Thoracic aorta (tissue), 2 donors: ENCODE data around the gene CRAMP1. TPM values are rescaled to one million over a fixed set of nuclear protein-coding genes. Genes with fewer than 3 reads are reported as not detected.

Experiments used
- ATAC-seq: fragments of 150-250 bp; one replicate; pipeline ENCODE4 v1.8.0; 2017; ENCODE audit warnings: low read depth; ENCODE audit not compliant: insufficient number of reproducible peaks, low FRiP score
- DNase-seq: peaks from one replicate; pipeline ENCODE4 v3.0.0-alpha.2; 2020; ENCODE audit warnings: low spot score
- H3K27ac ChIP-seq, 2 donors: fragments of 200-600 bp; sonication (generic); 1 replicate in 1 of 2; 2 replicates in 1 of 2; pipeline ENCODE4 v1.5.1; 2016; ENCODE audit warnings: mild to moderate bottlenecking in 2 of 2, moderate library complexity in 2 of 2
- H3K27me3 ChIP-seq: fragments of 200-600 bp; sonication (generic); replicated peaks from 2 replicates; pipeline ENCODE4 v1.6.0; 2016; ENCODE audit warnings: mild to moderate bottlenecking; ENCODE audit not compliant: insufficient read depth
- H3K36me3 ChIP-seq: fragments of 200-600 bp; sonication (generic); one replicate; pipeline ENCODE4 v1.5.1; 2016
- H3K4me1 ChIP-seq, 2 donors: fragments of 200-600 bp; sonication (generic); 1 replicate in 1 of 2; 2 replicates in 1 of 2; pipeline versions ENCODE4 v1.5.1 to v1.6.0; 2016; ENCODE audit warnings: low read depth in 2 of 2, mild to moderate bottlenecking in 1 of 2; ENCODE audit not compliant: control insufficient read depth in 1 of 2
- H3K4me3 ChIP-seq: fragments of 200-600 bp; sonication (generic); 2 replicates; pipeline ENCODE4 v1.5.1; 2016; ENCODE audit warnings: mild to moderate bottlenecking
- H3K9me3 ChIP-seq: fragments of 200-600 bp; sonication (generic); 2 replicates; pipeline ENCODE4 v1.5.1; 2016
- CTCF ChIP-seq: fragments of 200-600 bp; sonication (generic); IDR thresholded peaks from one replicate; pipeline ENCODE4 v1.5.1; 2019; ENCODE audit warnings: antibody characterized with exemption
- total RNA-seq, 2 donors: library from RNA; depleted of rRNA; stranded (reverse); fragments of >200 nt; gene quantifications; one replicate each; pipeline versions ENCODE4 v1.1.0 to v1.2.3, GENCODE V29; 2016

CRAMP1 gene
- total RNA-seq, 2 donors from 2014 or later, result 15.0 to 21.4 TPM

GRCh38 chr16:1637526-1637925, 25.4 kb downstream of the CRAMP1 start:
- no peak for ATAC-seq
- Histone ChIP-seq H3K4me1 (no peaks in the 10 kb centered on the region), H3K27ac (no peak overlapping the region), H3K27me3 (no peaks in the 10 kb centered on the region), H3K4me3 (no peak overlapping the region), H3K9me3 (no peaks in the 10 kb centered on the region), H3K36me3 (peaks cover 56% of the 10 kb centered on the region)
- DNase-seq, result no peak
- no peak for TF ChIP-seq CTCF

- H3K27me3 ChIP-seq, result no peaks in the 10 kb centered on the region
- H3K4me3 ChIP-seq, result no peak overlapping the region
- ATAC-seq, result no peak
- no peaks in the 10 kb centered on the region for H3K4me1 ChIP-seq
- H3K36me3 ChIP-seq, result peaks cover 56% of the 10 kb centered on the region
- H3K9me3 ChIP-seq, result no peaks in the 10 kb centered on the region
- no peak overlapping the region for H3K27ac ChIP-seq
- TF ChIP-seq CTCF, result no peak
- no peak for DNase-seq
These were observed 26.6 kb downstream of the CRAMP1 start for GRCh38 chr16:1638757-1639156.

- Histone ChIP-seq H3K36me3 (peaks cover 55% of the 10 kb centered on the region), H3K27me3 (no peaks in the 10 kb centered on the region)
- no peak for ATAC-seq
These were observed 27.1 kb downstream of the CRAMP1 start for GRCh38 chr16:1639282-1639681.

GRCh38 chr16:1639860-1640259, 27.7 kb downstream of the CRAMP1 start:
- Histone ChIP-seq H3K4me1 (no peaks in the 10 kb centered on the region), H3K4me3 (no peak overlapping the region), H3K9me3 (no peaks in the 10 kb centered on the region), H3K36me3 (peaks cover 58% of the 10 kb centered on the region), H3K27me3 (no peaks in the 10 kb centered on the region), H3K27ac (no peak overlapping the region)
- ATAC-seq (no peak), DNase-seq (no peak)
- TF ChIP-seq CTCF, result no peak

More at GRCh38 chr16:1639282-1639681, 27.1 kb downstream of the CRAMP1 start:
- no peaks in the 10 kb centered on the region for H3K4me1 ChIP-seq
- no peak for TF ChIP-seq CTCF
- no peak overlapping the region for H3K4me3 ChIP-seq
- H3K9me3 ChIP-seq, result no peaks in the 10 kb centered on the region
- H3K27ac ChIP-seq, result no peak overlapping the region
- DNase-seq, result no peak

- Histone ChIP-seq H3K9me3 (no peaks in the 10 kb centered on the region), H3K4me3 (no peak overlapping the region), H3K27me3 (no peaks in the 10 kb centered on the region), H3K27ac (no peak overlapping the region), H3K36me3 (peaks cover 58% of the 10 kb centered on the region), H3K4me1 (no peaks in the 10 kb centered on the region)
- ATAC-seq (no peak), DNase-seq (no peak)
- no peak for TF ChIP-seq CTCF
These were observed 28.2 kb downstream of the CRAMP1 start for GRCh38 chr16:1640261-1640941.
